ENCODE data around the gene ACER1.
"Not testable (repeated sequence)": the region's sequence is repeated elsewhere in the genome, so short reads cannot be mapped to it uniquely, and the experiment has no call there.

DNA sequence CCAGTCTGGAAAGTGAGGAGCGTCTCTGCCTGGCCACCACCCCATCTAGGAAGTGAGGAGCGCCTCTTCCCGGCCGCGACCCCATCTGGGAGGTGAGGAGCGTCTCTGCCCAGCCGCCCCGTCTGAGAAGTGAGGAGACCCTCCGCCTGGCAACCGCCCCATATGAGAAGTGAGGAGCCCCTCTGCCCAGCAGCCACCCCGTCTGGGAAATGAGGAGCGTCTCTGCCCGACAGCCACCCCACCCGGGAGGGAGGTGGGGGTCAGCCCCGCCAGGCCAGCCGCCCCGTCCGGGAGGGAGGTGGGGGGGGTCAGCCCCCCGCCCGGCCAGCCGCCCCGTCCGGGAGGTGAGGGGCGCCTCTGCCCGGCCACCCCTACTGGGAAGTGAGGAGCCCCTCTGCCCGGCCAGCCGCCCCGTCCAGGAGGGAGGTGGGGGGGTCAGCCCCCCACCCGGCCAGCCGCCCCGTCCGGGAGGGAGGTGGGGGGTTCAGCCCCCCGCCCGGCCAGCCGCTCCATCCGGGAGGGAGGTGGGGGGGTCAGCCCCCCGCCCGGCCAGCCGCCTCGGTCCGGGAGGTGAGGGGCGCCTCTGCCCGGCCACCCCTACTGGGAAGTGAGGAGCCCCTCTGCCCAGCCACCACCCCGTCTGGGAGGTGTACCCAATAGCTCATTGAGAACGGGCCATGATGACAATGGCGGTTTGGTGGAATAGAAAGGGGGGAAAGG, 22.1 kb upstream of the ACER1 start:
- TF ChIP-seq, protein P1, sequence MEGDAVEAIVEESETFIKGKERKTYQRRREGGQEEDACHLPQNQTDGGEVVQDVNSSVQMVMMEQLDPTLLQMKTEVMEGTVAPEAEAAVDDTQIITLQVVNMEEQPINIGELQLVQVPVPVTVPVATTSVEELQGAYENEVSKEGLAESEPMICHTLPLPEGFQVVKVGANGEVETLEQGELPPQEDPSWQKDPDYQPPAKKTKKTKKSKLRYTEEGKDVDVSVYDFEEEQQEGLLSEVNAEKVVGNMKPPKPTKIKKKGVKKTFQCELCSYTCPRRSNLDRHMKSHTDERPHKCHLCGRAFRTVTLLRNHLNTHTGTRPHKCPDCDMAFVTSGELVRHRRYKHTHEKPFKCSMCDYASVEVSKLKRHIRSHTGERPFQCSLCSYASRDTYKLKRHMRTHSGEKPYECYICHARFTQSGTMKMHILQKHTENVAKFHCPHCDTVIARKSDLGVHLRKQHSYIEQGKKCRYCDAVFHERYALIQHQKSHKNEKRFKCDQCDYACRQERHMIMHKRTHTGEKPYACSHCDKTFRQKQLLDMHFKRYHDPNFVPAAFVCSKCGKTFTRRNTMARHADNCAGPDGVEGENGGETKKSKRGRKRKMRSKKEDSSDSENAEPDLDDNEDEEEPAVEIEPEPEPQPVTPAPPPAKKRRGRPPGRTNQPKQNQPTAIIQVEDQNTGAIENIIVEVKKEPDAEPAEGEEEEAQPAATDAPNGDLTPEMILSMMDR (optimal IDR thresholded peaks at IDR 0.05 in 1 of 3, IDR thresholded peaks at IDR 0.05 in 1 of 3, conservative IDR thresholded peaks at IDR 0.05 in 1 of 3; ENCODE audit: extremely low read depth in 1 of 3, insufficient read depth in 2 of 3, low read length in 3 of 3), result not testable (repeated sequence)
- not testable (repeated sequence) for TF ChIP-seq EZH2 (IDR thresholded peaks at IDR 0.05; ENCODE audit: low read length)

Data from keratinocyte (primary cell).